Lower leg skin (tissue), 3 donors: ENCODE data around the gene RPA1.

Experiments used
- POLR2A ChIP-seq, 2 donors: fragments of 450-650 bp; IDR thresholded peaks; one replicate each; pipeline ENCODE4 v1.6.1; 2016 to 2017; ENCODE audit warnings: antibody characterized with exemption in 2 of 2, mild to moderate bottlenecking in 1 of 2, moderate library complexity in 1 of 2
- TF ChIP-seq, protein P1 (sequence below), 3 donors: fragments of 450-650 bp; IDR thresholded peaks; one replicate each; pipeline ENCODE4 v1.5.1; 2016; ENCODE audit warnings: antibody characterized with exemption in 3 of 3, mild to moderate bottlenecking in 3 of 3, moderate library complexity in 2 of 3

- TF ChIP-seq, protein P1, sequence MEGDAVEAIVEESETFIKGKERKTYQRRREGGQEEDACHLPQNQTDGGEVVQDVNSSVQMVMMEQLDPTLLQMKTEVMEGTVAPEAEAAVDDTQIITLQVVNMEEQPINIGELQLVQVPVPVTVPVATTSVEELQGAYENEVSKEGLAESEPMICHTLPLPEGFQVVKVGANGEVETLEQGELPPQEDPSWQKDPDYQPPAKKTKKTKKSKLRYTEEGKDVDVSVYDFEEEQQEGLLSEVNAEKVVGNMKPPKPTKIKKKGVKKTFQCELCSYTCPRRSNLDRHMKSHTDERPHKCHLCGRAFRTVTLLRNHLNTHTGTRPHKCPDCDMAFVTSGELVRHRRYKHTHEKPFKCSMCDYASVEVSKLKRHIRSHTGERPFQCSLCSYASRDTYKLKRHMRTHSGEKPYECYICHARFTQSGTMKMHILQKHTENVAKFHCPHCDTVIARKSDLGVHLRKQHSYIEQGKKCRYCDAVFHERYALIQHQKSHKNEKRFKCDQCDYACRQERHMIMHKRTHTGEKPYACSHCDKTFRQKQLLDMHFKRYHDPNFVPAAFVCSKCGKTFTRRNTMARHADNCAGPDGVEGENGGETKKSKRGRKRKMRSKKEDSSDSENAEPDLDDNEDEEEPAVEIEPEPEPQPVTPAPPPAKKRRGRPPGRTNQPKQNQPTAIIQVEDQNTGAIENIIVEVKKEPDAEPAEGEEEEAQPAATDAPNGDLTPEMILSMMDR (IDR thresholded peaks at IDR 0.05), result no peak
- TF ChIP-seq POLR2A (IDR thresholded peaks at IDR 0.05), result no peak
Observed at GRCh38 chr17:1839516-1839915, 9.7 kb downstream of the RPA1 start.
